Mononuclear cell (primary cell): Measurements from ENCODE around the gene RPSA. TPM values are rescaled to one million over a fixed set of nuclear protein-coding genes. Genes with fewer than 3 reads are reported as not detected.

Source experiments
- H3K27me3 ChIP-seq: 2 replicates; pipeline ENCODE4 v1.6.0; 2011; ENCODE audit warnings: low read length, control low read depth; ENCODE audit not compliant: insufficient read depth
- H3K4me1 ChIP-seq: 2 replicates; pipeline ENCODE4 v1.5.1; 2011; ENCODE audit warnings: mild to moderate bottlenecking, low read length, control low read depth; ENCODE audit not compliant: insufficient read depth
- H3K4me3 ChIP-seq: 2 replicates; pipeline ENCODE4 v1.5.1; 2011; ENCODE audit warnings: mild to moderate bottlenecking, low read length, moderate library complexity
- H3K9me3 ChIP-seq: 2 replicates; pipeline ENCODE4 v1.5.1; 2011; ENCODE audit warnings: low read depth, mild to moderate bottlenecking, control low read depth, low read length
- total RNA-seq: library from RNA; depleted of rRNA; stranded (reverse); fragments of >200 nt; gene quantifications from one replicate; pipeline ENCODE4 v1.2.3, GENCODE V29; 2012

The RPSA gene
- total RNA-seq, 1 donor = 2,107 TPM

DNA sequence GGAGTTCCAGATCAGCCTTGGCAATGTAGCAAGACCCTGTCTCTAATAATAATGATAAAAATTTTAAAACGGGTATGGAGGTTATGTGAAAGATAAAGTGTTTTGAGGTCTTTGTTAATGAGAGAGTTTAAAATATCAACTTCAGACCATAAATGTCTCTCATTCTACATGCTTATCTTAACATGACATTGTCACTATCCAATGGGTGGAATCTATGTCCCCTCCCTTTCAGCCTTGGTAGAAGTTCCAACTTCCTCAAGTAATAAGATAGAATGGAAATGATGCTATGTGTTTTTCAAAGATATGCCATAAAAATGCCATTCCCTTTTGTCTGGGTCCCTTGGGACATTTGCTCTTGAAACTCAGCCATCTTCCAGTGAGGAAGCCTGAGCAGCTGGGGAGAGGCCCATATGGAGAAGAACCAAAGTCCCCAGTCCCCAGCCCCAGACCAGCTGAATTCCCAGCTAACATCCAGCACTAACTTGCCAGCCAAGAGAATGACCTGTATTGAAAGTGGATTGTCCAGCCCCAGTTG is 17.0 kb downstream of the RPSA start:
- Histone ChIP-seq H3K9me3 (no peaks in the 10 kb centered on the region), H3K27me3 (no peaks in the 10 kb centered on the region), H3K4me1 (no peaks in the 10 kb centered on the region), H3K4me3 (no peak overlapping the region)

DNA sequence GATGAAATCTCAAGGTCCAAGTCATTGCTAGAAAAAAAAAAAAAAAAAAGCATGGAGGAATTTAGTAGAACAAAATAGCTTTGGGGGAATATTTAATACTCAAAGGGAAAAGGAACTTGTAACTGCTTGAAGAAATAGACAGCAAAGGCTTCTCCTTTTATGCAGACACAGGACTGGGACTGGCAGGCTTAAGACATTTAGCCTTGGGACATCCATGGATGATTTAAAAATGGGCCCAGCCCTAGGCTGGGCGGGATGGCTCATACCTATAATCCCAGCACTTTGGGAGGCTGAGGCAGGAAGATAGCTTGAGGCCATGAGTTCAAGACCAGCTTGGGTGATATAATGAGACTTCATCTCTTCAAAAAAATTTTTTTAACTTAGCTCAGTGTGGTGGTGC is 19.8 kb downstream of the RPSA start:
- no peaks in the 10 kb centered on the region for H3K4me1 ChIP-seq
- no peak overlapping the region for H3K4me3 ChIP-seq
- no peaks in the 10 kb centered on the region for H3K27me3 ChIP-seq
- no peaks in the 10 kb centered on the region for H3K9me3 ChIP-seq

DNA sequence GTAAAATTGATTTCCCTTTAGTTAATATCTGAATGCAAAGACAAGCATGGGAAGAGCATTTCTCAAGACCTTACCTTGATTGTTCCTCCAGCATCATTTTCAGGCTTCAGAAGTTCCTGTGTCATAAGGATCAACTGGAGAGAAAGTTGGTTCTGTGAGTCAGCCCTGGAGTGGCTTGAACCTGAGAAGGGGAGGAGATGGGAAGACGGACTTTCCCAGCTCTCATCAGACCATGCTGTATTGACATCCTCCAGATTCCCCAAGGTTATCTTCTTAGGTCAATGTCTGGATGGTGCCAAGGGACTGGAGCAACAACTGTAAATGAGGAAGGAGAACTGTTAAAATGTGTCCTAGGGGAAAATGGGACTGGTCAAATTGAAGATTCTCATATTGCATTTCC is 21.0 kb downstream of the RPSA start:
- no peak overlapping the region for H3K4me3 ChIP-seq
- no peaks in the 10 kb centered on the region for H3K27me3 ChIP-seq
- H3K9me3 ChIP-seq = no peaks in the 10 kb centered on the region
- no peaks in the 10 kb centered on the region for H3K4me1 ChIP-seq

DNA sequence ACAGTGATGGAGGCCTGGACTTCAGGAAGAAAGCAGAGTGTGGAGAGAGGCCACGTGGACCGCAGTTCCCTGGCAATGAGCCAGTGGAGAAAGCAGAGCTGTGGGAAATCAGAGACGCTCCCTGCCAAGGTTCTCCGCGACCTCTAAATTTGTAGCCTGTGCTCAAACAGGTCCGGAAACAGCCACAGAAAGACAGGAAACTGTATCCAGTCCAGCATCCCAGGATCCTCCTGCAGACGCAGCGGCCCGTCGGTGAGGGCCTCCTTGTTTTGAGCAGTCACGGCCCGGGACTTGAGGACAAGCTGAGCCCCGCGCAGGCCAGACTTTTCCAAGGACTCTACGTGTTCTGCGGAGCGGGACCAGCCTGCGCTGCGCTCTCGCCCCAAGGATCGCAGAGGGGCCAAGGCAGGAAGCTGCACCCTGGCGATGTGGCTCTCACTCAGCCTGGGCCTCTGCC is 22.3 kb downstream of the RPSA start:
- no peaks in the 10 kb centered on the region for H3K4me1 ChIP-seq
- no peak overlapping the region for H3K4me3 ChIP-seq
- no peaks in the 10 kb centered on the region for H3K9me3 ChIP-seq
- H3K27me3 ChIP-seq = no peaks in the 10 kb centered on the region

DNA sequence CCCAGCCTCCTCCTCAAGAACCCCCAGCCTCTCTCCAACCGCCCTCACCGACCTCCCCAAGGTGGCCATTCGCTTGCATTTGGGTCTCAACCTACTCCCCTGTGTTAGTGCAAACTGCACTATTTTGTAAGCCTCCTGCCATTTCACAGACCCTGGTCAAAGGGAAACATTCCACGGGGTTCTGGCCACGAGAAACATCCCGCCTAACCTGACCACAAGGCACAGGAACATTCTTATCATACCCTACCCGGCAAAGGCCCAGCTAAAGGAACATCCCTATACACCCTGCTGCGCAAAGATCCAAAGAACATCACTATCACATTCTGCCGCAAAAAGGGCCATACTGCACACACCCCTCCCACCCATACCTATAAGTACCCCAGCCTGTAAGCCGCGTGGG is 22.9 kb downstream of the RPSA start:
- Histone ChIP-seq H3K4me3 (no peak overlapping the region), H3K27me3 (no peaks in the 10 kb centered on the region)

DNA sequence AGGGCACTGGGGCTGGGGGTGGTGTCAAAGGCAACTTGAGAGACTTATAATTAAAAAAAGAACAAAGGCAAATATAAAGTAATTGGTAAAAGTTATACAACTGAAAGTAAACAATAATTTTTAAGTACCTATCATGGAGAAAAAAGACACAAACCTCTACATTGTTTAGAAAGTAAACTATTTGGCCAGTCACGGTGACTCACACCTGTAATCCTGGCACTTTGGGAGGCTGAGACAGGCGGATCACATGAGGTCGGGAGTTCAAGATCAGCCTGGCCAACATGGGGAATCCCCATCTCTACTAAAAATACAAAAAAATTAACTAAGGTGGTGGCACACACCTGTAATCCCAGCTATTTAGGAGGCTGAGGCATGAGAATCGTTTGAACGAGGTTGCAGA is 25.8 kb downstream of the RPSA start:
- H3K9me3 ChIP-seq = no peaks in the 10 kb centered on the region
- no peaks in the 10 kb centered on the region for H3K4me1 ChIP-seq
- H3K4me3 ChIP-seq = no peak overlapping the region
- H3K27me3 ChIP-seq = no peaks in the 10 kb centered on the region

More for the DNA sequence above, 22.9 kb downstream of the RPSA start:
- no peaks in the 10 kb centered on the region for H3K4me1 ChIP-seq
- no peaks in the 10 kb centered on the region for H3K9me3 ChIP-seq

DNA sequence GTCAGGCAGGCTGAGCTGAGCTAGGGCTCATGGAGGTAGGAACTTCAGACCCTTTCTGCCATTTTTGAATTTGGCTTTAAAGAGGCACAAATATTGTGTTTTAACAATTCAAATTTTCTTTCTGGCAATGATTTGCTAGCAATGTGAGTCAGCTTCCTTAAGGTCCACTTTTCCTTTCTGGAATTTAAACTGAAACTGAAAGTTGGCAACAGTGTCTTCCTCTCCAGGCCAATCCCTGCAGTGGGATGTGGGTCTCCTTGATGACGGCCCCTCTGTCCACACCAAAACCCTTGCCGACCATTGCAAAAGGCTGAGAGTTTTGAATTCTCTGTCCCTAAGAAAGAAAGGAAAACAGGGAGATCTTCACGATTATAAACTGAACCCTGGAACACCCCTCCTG is 27.1 kb downstream of the RPSA start:
- no peak overlapping the region for H3K4me3 ChIP-seq
- no peaks in the 10 kb centered on the region for H3K4me1 ChIP-seq
- H3K27me3 ChIP-seq = no peaks in the 10 kb centered on the region
- no peaks in the 10 kb centered on the region for H3K9me3 ChIP-seq

DNA sequence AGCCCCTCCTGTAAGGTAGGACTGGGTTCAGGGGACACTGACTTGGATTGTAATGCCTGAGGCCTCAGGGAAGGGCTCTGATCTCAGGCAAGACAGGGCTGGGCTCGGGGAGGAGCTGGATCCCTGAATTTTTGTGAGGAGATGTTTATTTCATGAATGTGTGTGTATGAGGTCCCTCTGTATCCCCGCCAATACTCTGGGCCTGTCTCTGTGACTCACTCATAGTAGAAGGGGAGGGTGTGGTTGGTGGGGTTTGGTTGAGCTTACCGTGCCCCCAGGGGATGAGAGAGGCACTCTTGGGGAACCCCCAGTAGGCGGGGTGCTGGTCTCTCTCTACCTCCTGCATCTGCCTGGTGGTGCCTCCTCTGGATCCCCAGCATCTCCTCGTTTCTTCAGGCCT is 28.1 kb downstream of the RPSA start:
- Histone ChIP-seq H3K27me3 (no peaks in the 10 kb centered on the region), H3K9me3 (no peaks in the 10 kb centered on the region), H3K4me1 (no peaks in the 10 kb centered on the region), H3K4me3 (no peak overlapping the region)

DNA sequence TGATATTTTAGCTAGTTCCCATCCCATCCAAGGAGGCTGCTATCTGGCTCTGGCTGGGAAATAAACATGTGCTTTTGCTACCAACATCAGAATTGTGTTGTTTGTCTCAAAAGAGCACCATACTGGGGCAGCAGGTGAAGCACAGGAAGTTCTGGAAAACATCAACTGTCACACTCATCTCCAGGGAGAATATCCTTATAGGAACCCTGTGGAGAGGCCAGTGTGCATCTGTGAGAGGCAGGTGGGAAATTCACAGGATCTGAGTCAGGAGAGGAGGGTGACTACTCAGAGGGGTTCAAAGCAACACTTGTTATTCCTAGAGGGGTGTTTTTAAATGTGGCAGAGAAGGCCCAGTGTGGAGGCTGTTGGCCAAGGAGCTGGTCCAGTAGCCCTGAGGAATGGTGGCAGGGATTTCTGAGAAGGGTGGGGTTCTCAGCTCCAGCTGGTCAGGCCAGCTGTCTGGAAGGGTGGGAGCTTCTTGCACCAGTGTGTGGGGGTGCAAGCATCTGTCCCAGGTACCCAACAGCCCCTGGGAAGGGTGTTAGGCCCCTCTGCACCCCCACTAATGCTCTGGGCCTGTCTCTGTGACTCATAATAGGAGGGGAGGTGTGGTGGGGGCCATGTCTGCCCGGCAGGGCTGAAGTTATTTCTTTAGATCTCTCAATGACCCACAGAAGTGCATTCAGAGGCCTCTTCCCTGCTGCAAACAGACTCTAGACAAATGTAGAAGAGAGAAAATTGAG is 28.7 kb downstream of the RPSA start:
- no peaks in the 10 kb centered on the region for H3K9me3 ChIP-seq
- H3K27me3 ChIP-seq = no peaks in the 10 kb centered on the region
- no peaks in the 10 kb centered on the region for H3K4me1 ChIP-seq
- no peak overlapping the region for H3K4me3 ChIP-seq

DNA sequence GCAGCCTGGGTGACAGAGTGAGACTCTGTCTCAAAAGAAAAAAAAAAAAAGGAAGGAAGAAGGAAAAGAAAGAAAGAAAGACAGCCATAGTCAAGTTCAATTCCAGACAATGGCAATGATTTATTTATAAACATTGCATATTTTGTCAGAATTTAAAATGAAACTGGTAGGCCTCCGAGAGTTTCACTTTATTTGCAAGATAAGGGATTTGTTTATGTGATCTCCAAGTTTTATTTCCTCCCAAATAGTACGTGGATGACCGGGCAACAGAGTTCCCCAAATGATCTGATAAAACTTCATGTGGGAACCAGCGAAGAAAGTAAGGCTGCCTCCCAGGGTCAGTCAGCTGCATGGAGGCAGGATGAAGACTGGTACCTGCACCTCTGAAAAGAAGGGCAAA is 32.4 kb downstream of the RPSA start:
- Histone ChIP-seq H3K9me3 (no peaks in the 10 kb centered on the region), H3K4me3 (no peak overlapping the region), H3K4me1 (no peaks in the 10 kb centered on the region), H3K27me3 (no peaks in the 10 kb centered on the region)

DNA sequence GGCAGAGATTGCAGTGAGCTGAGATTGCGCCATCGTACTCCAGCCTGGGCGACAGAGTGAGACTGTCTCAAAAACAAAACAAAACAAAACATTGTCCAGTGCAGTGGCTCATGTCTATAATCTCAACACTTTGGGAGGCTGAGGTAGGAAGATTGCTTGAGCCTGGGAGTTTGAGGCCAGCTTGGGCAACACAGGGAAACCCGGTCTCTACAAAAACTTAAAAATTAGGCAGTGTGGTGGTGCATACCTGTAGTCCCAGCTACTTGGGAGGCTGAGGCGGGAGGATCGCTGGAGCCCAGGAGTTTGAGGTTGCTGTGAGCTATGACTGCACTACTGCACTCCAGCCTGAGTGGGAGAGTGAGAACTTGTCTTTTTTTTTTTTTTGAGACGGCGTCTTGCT is 33.8 kb downstream of the RPSA start:
- Histone ChIP-seq H3K4me1 (no peaks in the 10 kb centered on the region), H3K27me3 (no peaks in the 10 kb centered on the region), H3K4me3 (no peak overlapping the region), H3K9me3 (no peaks in the 10 kb centered on the region)

DNA sequence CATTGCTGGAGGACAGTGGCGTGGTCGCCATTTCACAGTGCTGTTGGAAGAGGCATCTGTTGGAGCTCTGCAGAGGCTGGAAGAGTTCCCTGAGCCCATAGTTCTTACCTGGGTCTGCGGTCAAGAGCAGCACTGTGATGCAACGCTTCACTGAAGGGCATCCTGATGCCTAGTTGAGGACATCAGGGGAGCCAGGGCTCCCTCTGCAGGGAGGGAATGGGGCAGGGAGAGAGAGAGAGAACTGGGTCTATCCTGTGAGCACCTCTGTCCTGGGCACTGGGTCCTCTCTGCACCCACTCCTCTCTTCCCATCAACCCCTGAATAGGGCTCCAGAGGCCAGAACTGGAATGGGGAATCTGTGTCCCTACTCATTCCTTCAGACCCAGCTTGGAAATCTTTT is 37.0 kb downstream of the RPSA start:
- Histone ChIP-seq H3K9me3 (no peaks in the 10 kb centered on the region), H3K27me3 (no peaks in the 10 kb centered on the region), H3K4me3 (no peak overlapping the region), H3K4me1 (no peaks in the 10 kb centered on the region)

DNA sequence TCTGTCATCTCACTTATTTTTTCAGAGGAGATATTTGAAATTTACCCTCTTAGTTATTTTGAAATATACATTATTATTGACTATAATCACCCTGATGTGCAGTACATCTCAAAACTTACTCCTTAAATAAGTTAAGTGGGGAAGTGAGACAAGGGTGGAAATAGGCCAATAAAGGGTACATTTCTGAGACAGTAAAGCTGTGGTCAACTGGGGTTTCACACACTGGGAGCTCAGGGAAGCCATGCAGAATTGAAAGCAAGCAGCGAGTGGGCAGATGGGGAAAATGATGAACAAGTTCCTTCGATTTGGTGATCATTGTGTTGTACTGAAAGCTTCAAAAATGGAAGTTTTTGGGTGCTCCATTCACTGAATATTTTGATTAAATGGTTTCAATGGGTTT is 39.4 kb downstream of the RPSA start:
- H3K27me3 ChIP-seq = no peaks in the 10 kb centered on the region
- no peaks in the 10 kb centered on the region for H3K4me1 ChIP-seq
- no peak overlapping the region for H3K4me3 ChIP-seq
- no peaks in the 10 kb centered on the region for H3K9me3 ChIP-seq

DNA sequence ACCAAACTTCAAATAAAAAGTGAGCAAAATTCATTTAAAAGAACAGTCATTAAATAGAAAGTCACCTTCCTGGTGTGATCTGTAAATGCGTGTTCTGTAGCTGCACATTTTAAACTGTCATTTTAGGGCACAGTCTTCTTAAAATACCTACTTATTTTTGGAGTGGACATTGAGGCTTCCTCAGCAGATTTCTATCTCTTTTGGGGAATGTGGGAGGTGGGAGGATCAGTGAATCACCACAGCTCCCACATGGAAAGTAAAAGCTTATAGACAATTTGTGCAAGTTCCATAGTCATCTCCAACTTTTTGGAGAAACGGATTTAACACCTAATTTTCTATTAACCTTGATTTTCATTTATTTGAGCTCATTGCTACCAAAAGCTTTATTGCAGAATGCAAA is 39.9 kb downstream of the RPSA start:
- no peaks in the 10 kb centered on the region for H3K9me3 ChIP-seq
- no peaks in the 10 kb centered on the region for H3K4me1 ChIP-seq
- no peaks in the 10 kb centered on the region for H3K27me3 ChIP-seq

DNA sequence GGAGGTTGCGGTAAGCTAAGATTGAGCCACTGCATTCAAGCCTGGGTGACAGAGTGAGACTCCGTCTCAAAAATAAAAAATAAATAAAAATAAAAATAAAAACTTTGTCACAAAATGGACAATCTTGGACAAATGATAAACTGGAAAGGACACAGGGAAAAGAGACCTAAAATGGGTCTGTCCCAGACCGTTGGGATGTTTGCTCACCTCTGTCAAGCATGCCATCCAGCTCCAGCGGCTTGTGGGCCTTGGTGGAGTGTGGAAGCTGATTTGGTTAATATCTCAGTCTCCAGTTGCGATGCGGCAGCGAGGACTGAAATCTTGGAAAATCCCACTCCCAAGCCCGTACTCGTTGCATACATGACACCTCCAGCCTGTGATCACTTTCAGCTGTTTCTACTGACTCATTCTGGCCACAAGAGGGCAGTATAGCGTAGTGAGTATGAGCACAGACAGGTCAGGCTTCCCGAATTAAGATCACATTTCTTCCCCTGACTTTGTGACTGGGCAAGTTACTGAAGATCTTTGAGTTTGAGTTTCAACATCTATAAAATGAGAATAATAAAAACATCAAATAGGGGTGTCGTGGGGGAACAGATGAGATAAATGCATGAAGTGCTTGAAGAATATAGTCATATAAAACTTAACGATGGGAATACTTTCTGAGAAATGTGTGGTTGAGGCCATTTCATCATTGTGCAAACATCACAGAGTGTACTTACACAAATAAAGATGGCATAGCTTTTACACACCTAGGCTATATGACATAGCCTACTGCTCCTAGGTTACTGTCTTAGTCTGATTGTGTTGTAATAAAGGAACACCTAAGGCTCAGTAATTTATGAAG is 41.3 kb downstream of the RPSA start:
- Histone ChIP-seq H3K27me3 (no peaks in the 10 kb centered on the region), H3K4me1 (no peaks in the 10 kb centered on the region), H3K9me3 (no peaks in the 10 kb centered on the region), H3K4me3 (no peak overlapping the region)

More for the DNA sequence above, 39.9 kb downstream of the RPSA start:
- no peak overlapping the region for H3K4me3 ChIP-seq
